IPS-18c (cell line): ENCODE data around the gene ERCC1.

Source experiments
- H3K4me3 ChIP-seq: 2 replicates; pipeline ENCODE4 v1.7.0; 2013; ENCODE audit warnings: low read depth, mild to moderate bottlenecking, low read length, moderate library complexity; ENCODE audit not compliant: insufficient read depth
- H3K9me3 ChIP-seq: one replicate; pipeline ENCODE4 v1.6.1; 2013; ENCODE audit warnings: mild to moderate bottlenecking, low read length, moderate library complexity; ENCODE audit not compliant: control insufficient read depth, insufficient read depth

Gene ERCC1

GRCh38 chr19:45402298-45403061 lies 21.2 kb downstream of the ERCC1 start:
- Histone ChIP-seq H3K9me3 (no peaks in the 10 kb centered on the region), H3K4me3 (peak overlapping the region; percentile 25; the same call in 1 of the 2 replicates)

DNA sequence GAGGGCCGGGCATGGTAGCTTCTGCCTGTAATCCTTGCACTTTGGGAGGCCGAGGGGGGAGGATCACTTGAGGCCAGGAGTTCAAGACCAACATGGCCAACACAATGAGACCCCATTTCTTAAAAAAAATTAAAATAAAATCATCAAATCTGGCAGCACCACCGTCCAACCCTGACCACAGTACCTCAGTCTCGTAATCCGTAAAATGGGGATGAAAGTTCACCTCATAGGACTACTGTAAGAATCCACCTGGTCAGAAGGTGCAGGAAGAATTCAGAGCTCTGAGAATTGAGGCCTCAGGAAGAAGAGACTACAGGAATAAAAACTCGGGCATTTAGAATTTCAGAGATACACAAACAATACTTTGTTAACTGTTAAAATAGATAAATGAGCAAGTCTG lies 21.9 kb downstream of the ERCC1 start:
- no peak overlapping the region; the same call in 1 of the 2 replicates for H3K4me3 ChIP-seq
- no peaks in the 10 kb centered on the region for H3K9me3 ChIP-seq

DNA sequence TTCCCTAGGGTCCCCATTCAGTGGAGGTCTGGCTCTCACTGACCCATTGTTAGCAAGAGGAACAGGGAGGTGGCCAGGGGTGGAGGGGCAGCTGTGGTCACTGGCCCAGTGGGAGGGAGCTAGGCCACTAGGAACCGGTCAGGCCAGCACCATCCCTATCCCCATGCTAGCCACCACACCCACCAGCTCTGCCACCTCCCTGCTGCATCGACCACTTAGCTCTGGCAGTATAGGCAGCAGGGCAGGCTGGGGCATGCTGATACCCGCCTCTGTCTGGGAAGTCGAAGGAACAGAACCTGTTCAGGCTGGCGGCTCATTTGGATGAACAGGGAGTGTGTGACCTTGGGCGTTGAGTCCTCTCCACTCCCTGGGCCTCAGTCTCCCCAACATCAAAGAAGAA lies 23.5 kb downstream of the ERCC1 start:
- H3K4me3 ChIP-seq = no peak overlapping the region
- H3K9me3 ChIP-seq = no peaks in the 10 kb centered on the region

DNA sequence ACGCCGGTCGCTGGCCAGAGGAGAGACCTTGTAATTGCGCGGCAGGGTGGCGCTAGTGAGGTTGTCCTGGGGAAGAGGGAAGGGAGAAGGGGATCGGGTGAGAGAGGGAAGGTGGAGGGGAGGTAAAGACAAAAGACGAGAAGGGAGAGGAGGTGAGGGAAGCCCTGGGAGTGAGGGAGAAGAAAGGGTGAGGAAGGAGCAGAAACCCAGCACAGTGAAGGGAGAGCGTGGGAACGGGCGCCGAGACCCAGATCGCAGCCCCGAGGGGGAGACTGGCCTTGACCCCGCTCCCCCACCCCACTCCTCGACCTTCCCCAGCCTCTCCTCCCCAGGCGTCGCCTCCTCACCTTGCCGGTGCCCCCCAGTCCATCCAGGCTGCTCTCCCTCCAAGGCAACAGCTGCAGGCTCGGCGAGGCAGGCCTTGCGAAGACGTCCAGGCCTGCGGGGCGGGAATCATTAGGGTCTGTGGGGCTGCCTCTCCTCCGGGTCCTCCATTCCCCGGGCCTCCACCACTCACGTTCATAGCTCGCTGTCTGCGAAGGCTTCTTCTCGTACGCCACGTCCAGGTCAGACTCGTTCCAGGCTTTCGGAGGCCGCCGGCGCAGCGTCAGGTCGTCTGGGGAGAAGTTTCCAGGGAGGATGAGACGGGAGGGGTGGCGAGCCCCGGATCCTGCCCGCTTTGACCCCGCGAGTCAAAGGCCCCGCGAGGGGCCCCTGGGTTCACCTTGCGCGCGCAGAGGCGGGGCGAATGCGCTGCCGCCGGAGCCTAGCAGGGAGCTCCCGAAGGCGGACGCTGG lies 27.7 kb downstream of the ERCC1 start:
- Histone ChIP-seq H3K9me3 (no peaks in the 10 kb centered on the region), H3K4me3 (peak overlapping the region; percentile 28)

DNA sequence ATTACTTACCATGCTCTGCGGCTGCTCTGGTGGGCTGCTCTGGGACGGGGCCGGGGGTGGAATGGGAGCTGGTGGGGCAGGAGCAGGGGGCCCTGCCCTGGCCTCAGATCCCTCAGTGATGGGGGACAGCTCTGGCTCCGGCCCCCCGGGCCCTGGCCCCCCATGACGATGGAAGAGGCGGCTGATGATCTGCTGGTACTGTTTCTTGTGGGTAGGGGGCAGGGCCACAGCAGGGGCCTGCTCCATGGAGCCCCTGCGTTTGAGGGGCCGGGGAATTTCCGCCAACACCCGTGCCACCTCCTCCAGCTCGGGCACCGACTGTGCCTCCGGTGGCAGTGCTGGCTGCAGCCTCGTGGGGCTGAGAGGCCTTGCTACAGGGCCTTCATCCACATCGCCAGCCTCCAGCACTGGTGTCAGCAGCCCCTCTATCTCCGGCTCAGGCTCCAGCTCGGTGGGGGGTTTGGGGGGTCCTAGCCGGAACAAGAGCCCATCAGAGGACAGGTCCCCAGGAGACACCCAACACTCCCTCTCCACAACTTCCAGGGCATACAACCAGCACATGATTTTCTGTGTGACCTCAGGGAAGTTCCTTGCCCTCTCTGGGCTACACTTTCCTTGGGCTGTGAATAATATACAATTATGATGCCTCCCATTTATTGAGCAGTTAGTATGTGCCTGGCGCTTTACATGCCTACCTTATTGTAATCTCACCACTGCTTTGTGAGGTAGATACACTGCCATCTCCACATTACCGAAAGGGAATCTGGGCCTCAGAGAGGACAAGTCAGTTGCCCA lies 31.6 kb downstream of the ERCC1 start:
- H3K4me3 ChIP-seq = no peak overlapping the region

DNA sequence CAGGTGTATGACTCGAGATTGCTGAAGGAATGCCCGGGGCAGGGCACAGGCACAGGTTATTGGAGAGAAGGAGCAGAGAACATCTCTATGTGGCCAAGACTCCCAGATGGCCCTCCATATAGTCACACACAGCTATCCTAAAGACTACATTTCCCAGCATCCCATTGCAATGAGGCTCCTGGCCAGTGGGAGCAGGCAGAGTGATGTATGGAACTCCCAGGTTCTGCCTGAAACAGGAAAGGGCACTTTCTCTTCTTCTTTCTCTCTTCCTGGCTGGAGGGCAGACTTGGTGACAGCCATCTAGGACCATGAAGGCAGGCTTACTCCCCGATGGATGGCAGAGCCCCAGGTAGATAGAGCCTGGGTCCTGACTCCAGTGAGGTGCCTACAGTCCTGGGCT lies 32.4 kb downstream of the ERCC1 start:
- Histone ChIP-seq H3K4me3 (no peak overlapping the region), H3K9me3 (no peaks in the 10 kb centered on the region)

More for the DNA sequence above, 31.6 kb downstream of the ERCC1 start:
- H3K9me3 ChIP-seq = no peaks in the 10 kb centered on the region

DNA sequence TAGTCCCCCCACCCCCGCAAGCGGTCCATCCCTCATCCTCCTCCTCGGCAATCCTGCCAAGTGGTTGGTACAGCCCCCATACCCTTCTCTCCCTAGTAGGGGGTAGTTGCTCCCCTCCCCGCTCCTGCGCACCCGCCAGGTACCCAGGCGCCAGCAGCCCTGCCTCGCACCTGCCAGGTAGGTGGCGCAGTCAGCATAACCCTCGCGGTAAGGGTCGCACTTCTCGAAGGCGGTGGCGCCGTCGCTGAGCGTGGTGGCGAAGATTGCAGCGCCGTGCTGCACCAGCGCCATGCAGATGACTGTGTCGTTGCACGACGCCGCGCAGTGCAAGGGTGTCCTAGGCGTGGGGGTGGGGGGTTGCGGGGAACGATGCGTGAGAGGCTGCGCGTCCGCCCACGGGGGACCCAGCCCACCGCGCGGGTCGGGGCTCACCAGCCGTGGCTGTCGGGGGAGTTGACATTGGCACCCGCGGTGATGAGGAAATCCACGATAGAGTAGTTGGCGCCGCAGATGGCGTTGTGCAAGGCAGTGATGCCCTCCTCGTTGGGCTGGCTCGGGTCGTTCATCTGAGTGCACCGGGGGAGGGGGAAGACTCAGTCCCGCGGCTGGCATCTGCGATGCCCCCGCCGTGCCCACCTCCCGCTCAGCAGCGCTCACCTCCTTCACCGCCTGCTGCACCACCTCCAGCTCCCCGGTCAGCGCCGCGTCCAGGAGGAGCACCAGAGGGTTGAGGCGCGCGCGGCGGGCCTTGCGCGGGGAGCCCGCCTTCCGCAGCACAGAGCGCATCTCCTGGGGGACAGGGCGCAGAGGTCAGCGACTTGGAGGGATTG lies 38.1 kb downstream of the ERCC1 start:
- no peak overlapping the region for H3K4me3 ChIP-seq
- no peaks in the 10 kb centered on the region for H3K9me3 ChIP-seq

DNA sequence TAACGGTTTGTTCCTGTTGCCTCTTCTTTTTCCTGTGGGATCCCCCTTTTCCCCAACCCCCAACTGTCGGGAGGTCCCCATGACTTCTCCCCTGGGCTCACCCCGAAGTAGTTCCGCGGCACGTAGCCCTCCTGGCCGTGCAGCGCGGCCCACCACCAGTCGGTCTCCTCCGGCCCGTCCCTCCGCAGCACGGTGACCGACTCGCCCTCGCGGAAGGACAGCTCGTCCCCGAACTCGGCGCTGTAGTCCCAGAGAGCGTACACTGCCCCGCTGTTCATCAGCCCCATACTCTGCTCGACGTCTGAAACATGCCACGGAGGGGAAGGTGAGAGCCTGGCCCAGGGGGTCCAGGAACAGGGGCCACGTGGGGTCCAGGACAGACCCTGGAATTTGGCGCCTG lies 41.3 kb downstream of the ERCC1 start:
- Histone ChIP-seq H3K4me3 (no peak overlapping the region), H3K9me3 (no peaks in the 10 kb centered on the region)

- H3K4me3 ChIP-seq = no peak overlapping the region
- no peaks in the 10 kb centered on the region for H3K9me3 ChIP-seq
These were observed 43.6 kb downstream of the ERCC1 start for GRCh38 chr19:45380107-45380506.

- Histone ChIP-seq H3K9me3 (no peaks in the 10 kb centered on the region), H3K4me3 (no peak overlapping the region)
These were observed 47.5 kb downstream of the ERCC1 start for GRCh38 chr19:45376045-45376724.

GRCh38 chr19:45370410-45371204 lies 53.1 kb downstream of the ERCC1 start, which contains the start of gene ERCC2:
Gene ERCC2, minus strand, starts transcription at chr19:45370573. Its CDS starts 33 bp downstream, at chr19:45370540.
- Histone ChIP-seq H3K9me3 (no peaks in the 10 kb centered on the region), H3K4me3 (peak within 1 kb of the TSS; percentile 90)

GRCh38 chr19:45368737-45369340 lies 54.9 kb downstream of the ERCC1 start:
- no peak overlapping the region; the same call in 1 of the 2 replicates for H3K4me3 ChIP-seq
- no peaks in the 10 kb centered on the region for H3K9me3 ChIP-seq

- H3K9me3 ChIP-seq = no peaks in the 10 kb centered on the region
- no peak overlapping the region for H3K4me3 ChIP-seq
These were observed 55.6 kb downstream of the ERCC1 start for GRCh38 chr19:45368127-45368526.

DNA sequence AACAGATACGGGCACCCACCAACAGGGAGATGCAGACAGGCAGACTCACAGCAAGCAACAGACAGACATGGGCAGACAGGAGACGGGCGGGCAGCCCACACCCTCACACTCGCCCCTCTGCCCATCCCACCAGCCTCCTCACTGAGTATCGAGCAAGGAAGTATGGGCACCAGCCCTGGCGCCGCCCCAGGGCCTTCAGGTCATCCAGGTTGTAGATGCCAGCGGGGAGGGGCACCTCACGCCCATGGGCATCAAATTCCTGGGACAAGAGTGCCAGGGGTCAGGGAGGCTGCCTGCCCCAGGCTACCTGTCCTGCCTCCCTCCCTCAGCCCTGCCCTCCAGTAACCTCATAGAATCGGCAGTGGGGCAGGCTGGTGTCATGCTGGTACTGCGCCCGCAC lies 59.0 kb downstream of the ERCC1 start:
- no peaks in the 10 kb centered on the region for H3K9me3 ChIP-seq
- H3K4me3 ChIP-seq = no peak overlapping the region

DNA sequence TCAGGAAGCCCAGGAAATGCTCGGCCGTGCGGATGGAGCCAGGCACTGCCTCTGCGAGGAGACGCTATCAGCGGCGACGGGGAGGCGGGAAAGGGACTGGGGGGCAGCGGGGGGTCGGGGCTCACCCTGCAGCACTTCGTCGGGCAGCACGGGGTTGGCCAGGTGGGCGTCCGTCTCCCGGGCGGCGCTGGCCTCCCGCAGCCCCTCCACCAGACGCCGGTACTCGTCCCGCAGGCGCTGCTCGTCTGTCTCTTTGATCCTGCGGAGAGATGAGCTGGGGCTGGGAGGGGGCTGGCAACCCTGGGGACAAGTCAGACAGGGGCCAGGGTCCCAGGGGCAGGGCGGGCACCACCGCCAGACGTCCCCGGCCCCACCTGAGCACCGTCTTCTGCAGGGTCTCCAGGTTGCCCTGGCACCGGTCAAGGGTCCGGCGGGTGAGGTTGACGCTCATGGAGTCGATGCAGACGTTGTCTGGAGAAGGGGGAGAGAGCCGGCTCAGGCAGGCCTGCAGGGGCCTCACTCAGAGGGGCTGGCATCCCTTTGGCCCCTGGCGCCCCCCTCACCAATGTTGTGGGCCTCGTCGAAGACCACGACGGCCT lies 59.8 kb downstream of the ERCC1 start:
- Histone ChIP-seq H3K9me3 (no peaks in the 10 kb centered on the region), H3K4me3 (no peak overlapping the region)
